GM21515 (cell line): ENCODE data around the gene NOS1AP.

ENCODE experiments used
- ATAC-seq: cut with Tn5 transposase; IDR thresholded peaks from one replicate; pipeline ENCODE4 v1.9.1; 2021; ENCODE audit not compliant: unreplicated experiment

NOS1AP gene

DNA sequence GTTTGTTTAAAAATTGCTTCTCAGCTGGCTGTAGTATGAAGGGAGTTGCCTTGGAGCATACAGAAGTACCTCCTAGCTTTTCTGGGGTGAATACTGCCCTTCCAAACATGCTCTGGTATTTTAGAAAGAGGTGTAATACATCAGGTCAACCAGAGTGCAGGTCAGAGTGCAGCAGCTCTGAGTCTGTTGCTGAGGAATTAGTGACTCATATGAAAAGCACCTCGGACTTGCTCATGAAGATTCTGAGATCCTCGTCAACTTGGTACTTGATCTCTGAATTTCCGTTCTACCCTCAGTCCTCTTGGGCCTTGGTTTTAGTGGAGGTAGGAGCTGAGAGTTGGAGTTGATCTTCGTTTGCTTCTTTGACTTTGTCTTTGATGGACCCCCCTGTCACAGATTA is 67.3 kb downstream of the NOS1AP start:
- ATAC-seq = no peak

DNA sequence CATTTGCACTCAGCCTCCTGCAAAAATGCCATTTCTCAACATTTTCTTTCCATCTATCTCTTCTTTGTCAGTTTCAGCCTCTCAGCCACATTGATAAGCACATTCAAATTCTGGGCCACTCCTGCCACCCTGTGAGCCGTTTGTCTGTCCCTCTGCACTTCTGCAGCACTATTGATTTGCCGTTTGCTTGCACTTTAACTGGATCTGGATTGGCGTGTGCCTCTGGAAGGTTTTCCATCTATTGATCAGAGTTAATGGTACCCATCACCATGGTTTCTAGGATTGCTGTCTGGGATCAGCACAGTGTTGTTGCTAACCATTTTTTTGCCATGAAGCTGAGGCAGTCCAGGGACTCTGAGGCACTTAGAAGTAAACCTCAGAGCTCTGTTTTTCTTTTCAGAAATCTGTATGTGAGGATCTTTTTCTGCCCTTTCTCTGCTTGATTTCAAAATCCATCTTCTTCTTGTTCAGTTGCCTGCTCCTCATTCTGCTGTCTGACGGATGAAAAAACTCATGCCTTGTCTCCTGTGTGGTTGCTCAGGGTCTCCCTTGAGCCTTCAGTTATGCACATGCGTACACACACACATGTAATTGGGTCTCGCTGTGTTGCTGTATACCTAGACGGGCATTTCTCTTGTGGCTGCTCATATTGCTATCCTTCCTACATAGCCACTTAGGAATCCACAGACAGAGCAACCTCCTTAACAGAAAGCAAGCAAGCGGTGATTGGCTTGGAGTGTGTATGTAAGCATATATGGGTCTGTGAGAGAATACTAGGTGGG is 67.9 kb downstream of the NOS1AP start:
- ATAC-seq = no peak

- ATAC-seq = no peak
Measured at GRCh38 chr1:162138112-162138511, 68.6 kb downstream of the NOS1AP start.

DNA sequence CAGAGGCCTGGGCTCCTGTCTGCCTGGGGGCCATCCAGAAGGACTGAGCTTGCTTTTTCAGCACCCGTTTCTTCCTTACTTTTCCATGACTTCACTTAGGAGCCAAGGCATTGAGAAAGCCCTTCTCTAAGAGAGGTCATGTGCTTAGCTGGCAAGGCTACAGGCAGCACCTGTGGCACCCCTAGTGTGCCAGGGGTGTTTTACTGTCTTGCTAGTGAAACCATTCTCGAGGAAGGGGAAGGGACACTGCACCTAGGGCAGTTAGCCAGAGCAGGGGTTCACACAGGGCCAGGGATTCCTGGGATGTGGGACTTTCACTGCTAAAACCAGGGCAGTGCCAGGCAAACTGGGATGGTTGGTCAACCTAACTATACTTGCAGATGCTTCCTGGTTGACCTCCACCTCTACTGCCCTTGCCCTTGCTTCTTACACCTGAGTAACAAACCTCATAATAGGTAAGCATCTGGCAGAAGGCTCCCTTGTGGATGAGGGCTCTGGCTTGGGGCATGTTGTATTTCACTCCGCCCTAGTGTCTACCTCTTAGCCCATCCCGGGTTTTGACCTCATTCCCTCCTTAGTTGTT is 69.2 kb downstream of the NOS1AP start:
- no peak for ATAC-seq

GRCh38 chr1:162139211-162139610 is 69.7 kb downstream of the NOS1AP start:
- ATAC-seq = no peak

DNA sequence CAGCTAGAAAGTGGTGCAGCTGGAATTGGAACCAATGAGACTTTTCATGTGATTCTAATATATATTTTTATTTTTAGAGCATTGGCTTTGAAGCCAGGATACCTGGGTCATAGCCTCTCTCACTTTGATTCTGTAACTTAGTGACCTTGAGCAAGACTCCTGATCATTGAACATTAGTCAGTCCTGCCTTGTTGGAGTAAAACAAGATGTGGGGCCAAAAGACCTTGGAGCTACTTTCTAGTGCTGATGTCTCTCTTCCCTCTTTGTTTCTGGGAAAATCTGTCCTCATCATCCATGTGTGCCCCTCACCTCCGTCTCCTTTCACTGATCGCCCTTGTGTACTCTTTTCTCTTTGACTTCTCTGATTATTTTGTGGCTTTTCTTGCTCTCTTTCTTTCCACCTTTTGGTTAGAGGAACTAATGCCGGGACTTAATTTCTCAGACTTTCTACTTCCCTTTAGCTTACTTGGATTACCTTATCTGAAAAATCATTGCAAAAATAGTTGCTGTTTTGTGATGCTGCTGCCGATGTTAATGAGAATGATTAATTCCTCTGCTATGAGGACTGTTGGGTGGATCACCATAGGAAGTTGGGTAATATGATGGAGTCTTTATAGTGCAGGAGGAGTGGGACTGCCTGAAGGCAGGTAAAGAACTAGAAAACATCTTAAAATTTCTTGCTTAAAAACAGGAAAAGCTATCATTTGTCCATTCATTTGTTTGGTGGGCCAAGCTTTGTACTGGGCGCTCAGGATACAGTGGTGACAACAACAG is 72.0 kb downstream of the NOS1AP start:
- ATAC-seq = no peak

DNA sequence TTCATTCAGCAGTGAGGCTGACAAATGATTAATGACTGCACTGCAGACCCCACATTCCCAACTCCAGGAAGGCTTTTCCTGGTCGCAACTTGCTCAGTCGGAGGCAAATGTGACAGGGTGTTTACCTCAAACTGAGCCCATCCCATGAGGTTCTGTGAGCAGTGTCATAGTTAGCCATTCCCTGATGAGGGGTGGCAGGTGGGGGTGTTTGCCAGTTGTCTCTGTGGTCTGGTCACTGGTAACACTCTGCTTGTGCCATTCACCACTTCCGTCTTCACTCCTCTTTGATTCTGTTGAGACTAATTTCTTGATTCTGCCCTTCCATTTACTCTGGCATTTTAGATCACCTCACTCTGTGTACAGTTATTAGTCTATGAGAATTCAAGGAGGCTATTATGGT is 73.5 kb downstream of the NOS1AP start:
- ATAC-seq = no peak

GRCh38 chr1:162144268-162144667 is 74.8 kb downstream of the NOS1AP start:
- no peak for ATAC-seq

DNA sequence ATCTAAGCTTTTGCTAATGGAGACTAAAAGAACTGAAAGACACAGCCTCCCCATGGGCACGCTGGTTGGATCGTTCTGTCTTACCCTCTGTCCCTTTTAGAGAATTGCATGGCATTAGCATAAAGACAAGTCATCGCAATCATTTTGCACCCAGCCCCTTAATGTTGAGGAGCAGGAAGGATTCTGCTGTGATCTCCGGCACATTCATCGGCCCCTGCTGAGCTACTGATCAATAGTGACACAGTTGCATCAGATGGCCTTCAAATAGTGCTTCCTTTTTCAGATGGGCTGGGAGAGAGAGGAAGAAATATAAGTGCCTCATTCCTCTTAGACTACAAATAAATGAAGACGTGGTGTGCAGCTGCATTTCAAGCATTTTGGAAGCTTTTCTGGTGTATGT is 75.4 kb downstream of the NOS1AP start:
- no peak for ATAC-seq

DNA sequence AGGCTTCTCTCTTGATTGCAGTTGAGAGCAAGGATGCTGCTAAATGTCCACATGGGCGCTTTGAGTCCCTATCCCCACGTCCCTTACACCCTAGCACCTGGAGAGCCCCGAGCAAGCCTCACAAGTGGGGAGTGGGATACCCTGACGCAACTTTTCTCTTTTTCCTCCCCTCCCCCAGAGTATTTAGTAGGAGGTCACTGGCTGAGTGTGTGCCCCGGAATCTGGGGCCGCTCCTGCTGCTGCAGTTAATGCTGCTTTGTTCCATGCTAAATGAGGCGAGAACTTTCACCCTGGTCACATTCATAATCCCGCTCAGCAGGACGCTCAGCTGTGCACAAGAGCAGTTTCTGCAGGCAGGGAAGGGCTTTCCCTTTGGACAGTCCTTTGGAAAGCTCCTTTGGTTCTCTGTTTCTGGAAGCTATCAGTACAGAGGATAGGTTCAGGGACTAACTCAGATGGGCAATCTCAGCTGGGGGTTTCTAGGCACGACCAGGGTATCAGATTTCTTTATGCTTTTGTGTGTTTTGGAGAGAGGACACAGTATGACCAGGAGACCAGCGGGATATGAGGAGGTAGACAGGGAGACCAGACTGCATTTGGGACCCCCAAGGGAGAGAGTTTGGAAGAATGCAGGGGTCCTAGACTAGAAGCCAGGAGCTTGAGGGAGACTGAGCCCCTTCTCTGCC is 75.9 kb downstream of the NOS1AP start:
- ATAC-seq = no peak

- no peak for ATAC-seq
Measured at GRCh38 chr1:162145966-162146696, 76.6 kb downstream of the NOS1AP start.

- ATAC-seq = no peak
Measured at GRCh38 chr1:162147760-162148159, 78.3 kb downstream of the NOS1AP start.

GRCh38 chr1:162150112-162150511 is 80.6 kb downstream of the NOS1AP start:
- no peak for ATAC-seq

DNA sequence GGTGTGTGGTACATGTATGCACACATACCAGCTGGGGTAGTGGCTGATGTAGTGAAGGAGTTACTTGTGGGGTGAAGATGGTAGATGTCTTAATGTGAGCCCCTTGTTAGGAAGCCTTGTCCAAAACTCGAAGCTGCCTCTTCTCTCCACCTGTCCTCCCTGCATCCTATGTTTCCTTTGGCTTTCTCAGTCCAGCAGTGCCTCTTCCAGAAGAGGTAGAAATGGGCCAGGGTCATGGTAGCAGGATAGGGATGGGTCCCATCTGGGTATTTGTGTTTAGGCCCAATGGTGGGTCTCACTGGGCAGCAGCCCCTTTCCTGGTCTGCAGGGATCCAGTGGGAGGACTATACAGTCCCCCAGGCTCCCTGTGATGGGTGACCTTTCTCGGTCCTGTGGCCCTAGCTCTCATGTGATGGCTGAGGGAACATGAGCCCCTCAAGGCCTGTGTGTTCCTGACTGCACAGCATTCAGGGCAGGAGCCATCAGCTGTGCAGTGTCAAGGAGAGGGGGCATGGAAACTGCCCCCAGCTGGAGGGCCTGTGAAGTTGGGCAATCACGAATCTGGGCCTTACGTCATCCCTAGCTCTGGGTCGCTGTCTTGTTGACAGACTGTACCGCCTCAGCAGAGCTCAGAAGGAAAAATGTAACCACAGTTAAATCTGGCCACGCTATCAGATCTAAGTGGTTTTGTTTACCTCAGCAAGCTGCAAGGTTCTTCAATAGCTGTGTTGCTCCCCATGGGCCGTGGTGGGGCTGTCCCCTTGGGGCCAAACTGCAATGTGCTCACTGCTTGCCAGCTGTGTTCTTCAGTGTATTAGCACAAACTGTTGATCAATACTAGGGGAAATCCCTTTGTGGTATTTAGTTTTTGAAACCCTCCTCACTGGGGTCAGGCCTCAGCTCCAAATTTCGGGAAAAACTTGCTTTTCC is 82.7 kb downstream of the NOS1AP start:
- no peak for ATAC-seq

DNA sequence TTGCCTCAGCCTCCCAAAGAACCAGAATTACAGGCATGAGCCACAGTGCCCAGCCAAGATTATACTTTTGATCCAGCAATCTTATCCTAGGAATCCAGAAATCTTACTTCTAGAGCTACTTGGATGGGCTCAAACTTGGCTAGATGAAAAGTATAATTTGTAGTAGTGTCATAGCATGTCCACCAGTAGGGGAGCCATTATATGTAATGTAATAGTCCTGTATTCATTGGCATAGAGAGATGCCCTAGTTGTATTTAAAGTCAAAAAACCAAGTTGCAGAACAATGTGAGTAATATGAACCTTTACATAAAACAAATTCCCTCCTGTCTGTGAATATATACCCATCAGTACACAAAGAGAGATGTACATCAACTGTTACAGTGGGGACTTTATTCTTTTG is 83.9 kb downstream of the NOS1AP start:
- no peak for ATAC-seq

DNA sequence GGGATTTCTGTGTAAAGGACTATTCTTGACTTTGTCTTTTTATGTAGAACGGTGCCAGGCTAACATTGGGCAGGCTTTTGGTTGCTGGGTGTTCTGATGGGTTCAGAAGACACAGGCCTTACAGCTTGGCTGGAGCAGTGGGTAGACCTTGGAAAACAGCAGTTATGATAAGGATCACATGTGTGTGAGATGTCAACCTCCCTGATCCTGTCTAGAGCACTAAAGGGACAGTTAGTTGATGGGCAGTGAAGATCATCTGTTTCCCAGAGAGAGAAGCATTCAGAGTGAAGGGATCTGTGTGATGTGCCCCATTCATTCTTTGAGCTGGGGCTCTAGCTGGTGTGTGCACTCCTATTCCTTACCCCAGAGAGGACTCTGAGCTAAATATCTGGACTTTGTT is 88.0 kb downstream of the NOS1AP start:
- no peak for ATAC-seq

GRCh38 chr1:162158624-162159271 is 89.3 kb downstream of the NOS1AP start:
- ATAC-seq = no peak

GRCh38 chr1:162159515-162159914 is 90.0 kb downstream of the NOS1AP start:
- ATAC-seq = no peak

DNA sequence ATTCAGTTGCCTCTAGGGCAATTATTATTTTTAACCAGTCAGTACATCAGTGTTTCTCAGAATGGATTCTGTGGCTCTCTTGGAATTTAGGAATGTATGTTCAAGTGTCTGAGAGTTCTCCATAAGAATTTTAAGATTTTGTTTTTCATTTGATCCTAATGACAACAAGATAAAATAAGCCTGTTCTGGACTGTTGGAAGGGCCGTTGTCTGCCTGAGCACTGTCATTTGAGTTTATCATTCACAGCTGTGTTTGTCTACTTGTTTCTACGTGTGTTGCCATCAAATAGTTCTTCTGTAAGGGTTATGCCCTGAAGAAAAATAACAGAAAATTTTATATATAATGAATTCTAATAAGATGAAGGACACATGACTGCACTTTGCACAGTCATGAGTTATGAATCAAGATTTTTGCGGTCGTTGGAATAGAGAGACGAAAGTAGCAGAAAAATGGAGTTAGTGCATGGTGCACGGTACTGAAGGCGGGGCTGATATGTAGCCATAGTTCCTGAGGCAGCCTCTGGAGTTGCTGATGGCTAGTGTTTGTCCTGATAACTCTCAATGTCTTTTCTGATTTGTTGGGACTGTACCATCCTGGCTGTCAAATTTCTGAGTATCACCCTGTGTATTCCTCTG is 92.5 kb downstream of the NOS1AP start:
- ATAC-seq = no peak
